Hematopoietic multipotent progenitor cell treated with erythropoietin and hydrocortisone succinate and interleukin-3 and kit ligand, for 17 days (in vitro differentiated cells): Measurements from ENCODE around the gene HSFY2.
"Not testable (repeated sequence)": the region's sequence is repeated elsewhere in the genome, so short reads cannot be mapped to it uniquely, and the experiment has no call there.

Experiments
- DNase-seq: peaks from one replicate; pipeline ENCODE4 v3.0.0-alpha.2; 2015; ENCODE audit warnings: low spot score

Gene HSFY2

DNA sequence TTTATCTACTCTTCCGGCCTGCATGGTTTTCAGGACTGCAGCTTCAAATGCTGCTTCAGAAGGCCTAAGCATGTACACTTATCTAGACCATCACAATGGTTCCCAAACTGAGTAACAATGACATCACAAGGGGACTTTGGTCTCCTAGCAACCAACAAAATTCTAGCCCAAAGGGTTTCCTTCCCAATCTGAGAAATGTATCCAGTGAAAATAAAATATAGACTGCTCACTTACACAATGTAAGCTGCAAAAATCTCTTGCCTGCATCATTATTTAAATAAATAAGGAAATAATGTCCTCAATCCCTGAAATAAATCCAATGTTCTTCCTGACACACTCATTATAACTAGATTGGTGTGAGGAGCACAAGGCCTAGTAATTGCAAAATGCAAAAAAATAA is at the start of gene HSFY2:
TSS of gene HSFY2 (minus strand) at position 101 of the 400 bp plus-strand sequence. CDS start 117 bp downstream, outside the sequence.
- not testable (repeated sequence) for DNase-seq

DNA sequence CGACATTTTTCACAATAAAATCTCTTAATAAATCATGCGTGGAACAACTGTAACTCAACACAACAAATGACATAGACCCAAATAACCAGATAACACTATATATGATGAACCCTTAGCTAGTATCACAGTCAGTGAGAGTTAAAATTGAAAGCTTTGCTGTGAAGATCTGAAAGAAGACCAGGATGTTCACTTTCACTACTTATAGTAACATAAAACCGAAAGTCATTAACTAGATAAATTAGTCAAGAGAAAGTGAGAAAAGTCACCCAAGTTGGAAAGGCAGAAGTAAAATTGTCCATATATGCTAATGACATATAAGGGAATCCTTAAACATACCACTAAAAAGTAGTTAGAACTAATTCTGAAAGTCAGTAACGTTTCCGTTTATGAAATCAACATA is 42.2 kb upstream of the HSFY2 start:
- not testable (repeated sequence) for DNase-seq

DNA sequence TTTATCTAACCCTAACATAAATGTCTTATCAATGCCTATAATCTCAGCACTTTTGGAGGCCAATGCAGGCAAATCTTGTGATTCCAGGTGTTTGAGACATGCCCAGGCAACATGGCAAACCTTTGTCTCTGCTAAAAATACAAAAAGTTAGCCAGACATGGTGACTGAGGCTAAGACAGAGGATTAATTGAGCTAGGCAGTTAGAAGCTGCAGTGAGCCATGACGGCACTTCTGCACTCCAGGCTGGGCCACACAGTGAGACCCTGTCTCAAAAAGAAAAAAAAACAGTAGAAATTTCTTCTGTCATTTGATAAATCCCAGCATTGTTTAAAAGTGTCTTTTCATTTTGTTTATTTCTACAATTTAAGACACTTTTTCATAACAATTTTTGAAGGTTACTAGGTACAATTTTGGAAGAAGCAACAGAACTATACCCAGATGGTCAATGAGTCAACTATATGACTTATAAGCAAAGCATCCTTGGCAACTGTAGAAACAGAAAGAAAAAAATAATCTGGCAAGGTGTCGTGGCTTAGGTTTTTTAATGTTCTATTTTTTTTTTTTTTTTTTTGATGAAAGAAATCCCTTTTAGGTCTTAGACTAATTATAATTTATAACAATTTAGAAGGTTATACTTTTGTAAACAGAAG is 15.3 kb upstream of the HSFY2 start:
- DNase-seq, result not testable (repeated sequence)

- DNase-seq, result not testable (repeated sequence)
Observed at GRCh38 chrY:18754077-18754476, 19.5 kb downstream of the HSFY2 start.

GRCh38 chrY:18753133-18753815 is 20.3 kb downstream of the HSFY2 start:
- DNase-seq, result not testable (repeated sequence)

- DNase-seq, result not testable (repeated sequence)
Observed at GRCh38 chrY:18723714-18724113, 49.8 kb downstream of the HSFY2 start.
